ENCODE measurements around the gene RAB20.

GRCh38 chr13:110566171-110566570 lies 4.6 kb upstream of the RAB20 start:
- no peak for TF ChIP-seq REST (IDR thresholded peaks at IDR 0.05; ENCODE audit: insufficient read depth in 1 of 2, low read depth in 2 of 2, low read length in 2 of 2)
- no peak for TF ChIP-seq TAF1 (IDR thresholded peaks at IDR 0.05; ENCODE audit: borderline replicate concordance, insufficient read depth, low read length)
- TF ChIP-seq SIN3A (IDR thresholded peaks at IDR 0.05; ENCODE audit: borderline replicate concordance, insufficient read depth, low read length), result no peak
- no peak for TF ChIP-seq POLR2AphosphoS5 (IDR thresholded peaks at IDR 0.05; ENCODE audit: low read depth, low read length)

Measured in PFSK-1 (cell line).